DOHH2 (cell line): ENCODE results near the gene FNIP1.
"Not testable (repeated sequence)": the region's sequence is repeated elsewhere in the genome, so short reads cannot be mapped to it uniquely, and the experiment has no call there.

Source experiments
- H3F3A ChIP-seq: fragments of 200-600 bp; sonication (generic), shearing (Covaris generic); 2 replicates; pipeline ENCODE4 v1.6.0; 2016; ENCODE audit warnings: antibody characterized with exemption, mild to moderate bottlenecking; ENCODE audit not compliant: control insufficient read depth, insufficient read depth
- H3K27ac ChIP-seq: fragments of 200-600 bp; sonication (generic); 2 replicates; pipeline ENCODE4 v1.5.1; 2014; ENCODE audit warnings: low read depth, mild to moderate bottlenecking, low read length, moderate library complexity
- H3K27me3 ChIP-seq: fragments of 200-600 bp; sonication (generic); 2 replicates; pipeline ENCODE4 v1.6.1; 2014; ENCODE audit warnings: mild to moderate bottlenecking, low read length, mixed read lengths; ENCODE audit not compliant: control insufficient read depth
- H3K36me3 ChIP-seq: fragments of 200-600 bp; sonication (generic); 2 replicates; pipeline ENCODE4 v1.6.1; 2014; ENCODE audit warnings: mild to moderate bottlenecking, low read length, moderate library complexity, mixed read lengths; ENCODE audit not compliant: control insufficient read depth
- H3K4me1 ChIP-seq: fragments of 200-600 bp; sonication (generic); 2 replicates; pipeline ENCODE4 v1.6.1; 2014; ENCODE audit warnings: mild to moderate bottlenecking, low read length, mixed read lengths; ENCODE audit not compliant: control insufficient read depth
- H3K4me2 ChIP-seq: fragments of 200-600 bp; sonication (generic); 2 replicates; pipeline ENCODE4 v1.6.0; 2014; ENCODE audit warnings: mild to moderate bottlenecking, low read length, moderate library complexity
- H3K4me3 ChIP-seq: fragments of 200-600 bp; sonication (generic); 2 replicates; pipeline ENCODE4 v1.5.1; 2014; ENCODE audit warnings: mild to moderate bottlenecking, low read length, mixed read lengths
- H3K79me2 ChIP-seq: fragments of 200-600 bp; sonication (generic); 2 replicates; pipeline ENCODE4 v1.6.1; 2014; ENCODE audit warnings: mild to moderate bottlenecking, low read length, mixed read lengths; ENCODE audit not compliant: control insufficient read depth
- H3K9me2 ChIP-seq: fragments of 200-600 bp; sonication (generic); replicated peaks from 2 replicates; pipeline ENCODE4 v1.6.1; 2014; ENCODE audit warnings: mild to moderate bottlenecking, low read length, mixed read lengths; ENCODE audit not compliant: control insufficient read depth
- H3K9me3 ChIP-seq: fragments of 200-600 bp; sonication (generic); 2 replicates; pipeline ENCODE4 v1.6.1; 2014; ENCODE audit warnings: antibody characterized with exemption, low read length, mixed read lengths; ENCODE audit not compliant: control insufficient read depth, insufficient read depth
- H4K20me1 ChIP-seq: fragments of 200-600 bp; sonication (generic); 2 replicates; pipeline ENCODE4 v1.6.0; 2014; ENCODE audit warnings: low read depth, mild to moderate bottlenecking, antibody characterized with exemption, low read length, moderate library complexity; ENCODE audit not compliant: control insufficient read depth, insufficient read depth
- CTCF ChIP-seq: fragments of 200-600 bp; sonication (generic); IDR thresholded peaks from one replicate; pipeline ENCODE4 v1.5.1; 2014; ENCODE audit warnings: antibody characterized with exemption, mild to moderate bottlenecking, low read depth, low read length; ENCODE audit not compliant: poor library complexity, severe bottlenecking
- EZH2phosphoT487 ChIP-seq: fragments of 200-600 bp; sonication (generic); IDR thresholded peaks from 2 replicates; pipeline ENCODE4 v1.6.1; 2017; ENCODE audit warnings: borderline replicate concordance, mild to moderate bottlenecking, antibody characterized with exemption, low read length, moderate library complexity, mixed read lengths

The FNIP1 gene

DNA sequence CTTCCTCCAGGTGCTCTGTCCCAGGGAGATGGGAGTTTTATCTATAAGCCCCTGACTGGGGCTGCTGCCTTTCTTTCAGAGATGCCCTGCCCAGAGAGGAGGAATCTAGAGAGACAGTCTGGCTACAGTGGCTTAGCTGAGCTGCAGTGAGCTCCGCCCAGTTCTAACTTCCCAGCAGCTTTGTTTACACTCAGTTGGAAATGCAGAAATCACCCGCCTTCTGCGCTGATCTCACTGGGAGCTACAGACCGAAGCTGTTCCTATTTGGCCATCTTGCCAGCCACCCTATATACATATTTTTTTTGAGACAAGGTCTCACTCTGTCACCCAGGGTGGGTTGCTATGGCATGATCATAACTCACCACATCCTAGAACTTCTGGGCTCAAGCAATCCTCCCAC is 67.5 kb downstream of the FNIP1 start:
- not testable (repeated sequence) for H3K27me3 ChIP-seq, H3K9me3 ChIP-seq, H3F3A ChIP-seq, H3K4me1 ChIP-seq, H3K9me2 ChIP-seq, H3K4me2 ChIP-seq, H3K27ac ChIP-seq, H3K4me3 ChIP-seq, H4K20me1 ChIP-seq, H3K79me2 ChIP-seq
- H3K36me3 ChIP-seq: peaks cover 17% of the 10 kb centered on the region

DNA sequence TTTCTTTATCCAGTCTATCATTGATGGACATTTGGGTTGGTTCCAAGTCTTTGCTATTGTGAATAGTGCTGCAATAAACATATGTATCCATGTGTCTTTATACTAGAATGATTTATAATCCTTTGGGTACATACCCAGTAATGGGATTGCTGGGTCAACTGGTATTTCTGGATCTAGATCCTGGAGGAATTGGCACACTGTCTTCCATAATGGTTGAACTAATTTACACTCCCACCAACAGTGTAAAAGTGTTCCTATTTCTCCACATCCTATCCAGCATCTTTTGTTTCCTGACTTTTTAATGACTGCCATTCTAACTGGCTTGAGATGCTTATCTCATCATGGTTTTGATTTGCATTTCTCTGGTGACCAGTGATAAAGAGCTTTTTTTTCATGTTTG is 72.7 kb downstream of the FNIP1 start:
- not testable (repeated sequence) for H3K27me3 ChIP-seq, H3K9me2 ChIP-seq, H3K79me2 ChIP-seq, H3K4me2 ChIP-seq, H4K20me1 ChIP-seq, H3K4me1 ChIP-seq, H3K27ac ChIP-seq, H3F3A ChIP-seq, H3K4me3 ChIP-seq
- Histone ChIP-seq H3K36me3 (peaks cover 17% of the 10 kb centered on the region), H3K9me3 (peaks cover 11% of the 10 kb centered on the region; the same call in 1 of the 2 replicates)

DNA sequence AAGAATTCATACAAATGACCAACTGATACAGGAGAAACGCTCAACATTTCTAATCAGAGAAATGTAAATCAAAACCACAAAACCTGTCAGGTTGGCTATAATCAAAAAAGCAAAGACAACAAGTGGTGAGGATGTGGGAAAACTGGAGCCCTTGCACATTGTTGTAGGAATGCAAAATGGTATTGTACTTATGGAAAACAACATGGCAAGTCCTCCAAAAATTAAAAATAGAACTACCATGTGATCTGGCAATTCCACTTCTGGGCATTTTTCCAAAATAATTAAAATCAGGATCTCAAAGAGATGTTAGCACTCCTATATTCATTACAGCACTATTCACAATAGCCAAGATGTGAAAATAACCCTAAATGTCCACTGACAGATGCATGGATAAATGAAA is 76.1 kb downstream of the FNIP1 start:
- Histone ChIP-seq H3K79me2 (no peaks in the 10 kb centered on the region), H3K27ac (no peak overlapping the region), H3K4me1 (no peaks in the 10 kb centered on the region), H3K9me3 (peaks cover 11% of the 10 kb centered on the region; the same call in 1 of the 2 replicates), H3K4me3 (no peak overlapping the region), H4K20me1 (no peaks in the 10 kb centered on the region), H3F3A (no peaks in the 10 kb centered on the region), H3K36me3 (peaks cover 20% of the 10 kb centered on the region), H3K4me2 (no peak overlapping the region), H3K9me2 (no peaks in the 10 kb centered on the region), H3K27me3 (no peaks in the 10 kb centered on the region)
- TF ChIP-seq CTCF: no peak
- no peak for TF ChIP-seq EZH2phosphoT487

GRCh38 chr5:131719564-131719963 is 77.3 kb downstream of the FNIP1 start:
- TF ChIP-seq CTCF (no peak), EZH2phosphoT487 (no peak)
- Histone ChIP-seq H3K4me2 (no peak overlapping the region), H3K36me3 (peaks cover 23% of the 10 kb centered on the region)

More at GRCh38 chr5:131719564-131719963, 77.3 kb downstream of the FNIP1 start:
- Histone ChIP-seq H3K27me3 (no peaks in the 10 kb centered on the region), H3K4me1 (no peaks in the 10 kb centered on the region), H3K79me2 (no peaks in the 10 kb centered on the region), H3F3A (no peaks in the 10 kb centered on the region), H4K20me1 (no peaks in the 10 kb centered on the region), H3K27ac (no peak overlapping the region), H3K9me2 (no peaks in the 10 kb centered on the region), H3K4me3 (no peak overlapping the region), H3K9me3 (peaks cover 11% of the 10 kb centered on the region; the same call in 1 of the 2 replicates)
